ENCODE data around the gene ZRANB3. TPM values are rescaled to one million over a fixed set of nuclear protein-coding genes. Genes with fewer than 3 reads are reported as not detected.

Gene ZRANB3
- polyA plus RNA-seq (2012; ENCODE audit: insufficient read length, low read depth), result 2.5 TPM

DNA sequence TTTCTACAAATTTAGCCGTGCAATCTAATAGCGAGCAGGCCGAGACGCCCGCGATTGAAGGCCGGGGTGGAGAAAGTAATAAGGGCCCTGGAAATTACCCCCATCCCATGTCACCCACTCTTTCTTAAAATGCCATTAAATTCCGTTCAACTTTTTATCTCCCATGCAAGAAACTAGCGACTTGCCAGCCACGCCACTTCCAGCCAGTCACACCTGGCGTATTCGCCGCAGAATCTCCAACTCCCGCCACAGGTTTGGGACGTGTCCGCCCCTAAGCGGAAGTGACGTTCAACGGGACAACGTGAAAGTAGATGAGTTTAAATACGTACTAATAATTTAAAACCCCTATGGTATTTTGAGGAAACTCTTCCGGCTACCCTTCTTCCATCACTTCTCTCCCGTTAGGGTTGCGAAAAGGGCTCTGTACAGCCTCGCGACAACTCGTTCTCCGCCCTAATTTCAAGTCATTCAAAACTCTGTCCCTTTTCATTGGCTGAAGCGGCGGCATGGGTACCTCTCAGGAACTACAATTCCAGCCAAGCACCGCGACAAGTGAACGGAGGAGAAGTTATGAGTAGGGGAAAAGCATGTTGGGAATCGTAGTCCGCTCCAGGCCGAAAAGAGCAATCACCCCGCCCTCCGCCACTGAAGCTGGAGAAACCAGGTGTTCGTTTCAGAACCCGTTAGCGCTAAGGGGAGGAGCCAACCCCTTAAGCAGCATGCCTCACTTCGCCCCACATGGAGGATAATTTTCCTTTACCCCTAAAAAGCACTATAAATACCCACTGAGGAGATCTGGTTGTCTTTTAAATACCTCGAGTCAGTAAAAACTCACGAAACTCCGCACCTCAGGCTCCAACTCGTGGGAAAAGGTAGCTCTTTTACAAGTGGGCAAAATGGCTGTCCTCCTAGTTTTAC is at the start of gene ZRANB3:
Gene ZRANB3 (minus strand): TSS at position 906 of the 918 bp plus-strand sequence.
- TF ChIP-seq POLR2AphosphoS5 (IDR thresholded peaks at IDR 0.05; ENCODE audit: low read depth, low read length) (peak; percentile 63), SIN3A (IDR thresholded peaks at IDR 0.05; ENCODE audit: borderline replicate concordance, insufficient read depth, low read length) (peak; percentile 63; the same call in 1 of the 2 replicates), TAF1 (IDR thresholded peaks at IDR 0.05; ENCODE audit: borderline replicate concordance, insufficient read depth, low read length) (peak; percentile 9; the same call in 1 of the 2 replicates), FOXP2 (optimal IDR thresholded peaks at IDR 0.05; ENCODE audit: borderline replicate concordance, extremely low read depth, extremely low read length, insufficient read depth) (no peak)
- TF ChIP-seq, protein P1, sequence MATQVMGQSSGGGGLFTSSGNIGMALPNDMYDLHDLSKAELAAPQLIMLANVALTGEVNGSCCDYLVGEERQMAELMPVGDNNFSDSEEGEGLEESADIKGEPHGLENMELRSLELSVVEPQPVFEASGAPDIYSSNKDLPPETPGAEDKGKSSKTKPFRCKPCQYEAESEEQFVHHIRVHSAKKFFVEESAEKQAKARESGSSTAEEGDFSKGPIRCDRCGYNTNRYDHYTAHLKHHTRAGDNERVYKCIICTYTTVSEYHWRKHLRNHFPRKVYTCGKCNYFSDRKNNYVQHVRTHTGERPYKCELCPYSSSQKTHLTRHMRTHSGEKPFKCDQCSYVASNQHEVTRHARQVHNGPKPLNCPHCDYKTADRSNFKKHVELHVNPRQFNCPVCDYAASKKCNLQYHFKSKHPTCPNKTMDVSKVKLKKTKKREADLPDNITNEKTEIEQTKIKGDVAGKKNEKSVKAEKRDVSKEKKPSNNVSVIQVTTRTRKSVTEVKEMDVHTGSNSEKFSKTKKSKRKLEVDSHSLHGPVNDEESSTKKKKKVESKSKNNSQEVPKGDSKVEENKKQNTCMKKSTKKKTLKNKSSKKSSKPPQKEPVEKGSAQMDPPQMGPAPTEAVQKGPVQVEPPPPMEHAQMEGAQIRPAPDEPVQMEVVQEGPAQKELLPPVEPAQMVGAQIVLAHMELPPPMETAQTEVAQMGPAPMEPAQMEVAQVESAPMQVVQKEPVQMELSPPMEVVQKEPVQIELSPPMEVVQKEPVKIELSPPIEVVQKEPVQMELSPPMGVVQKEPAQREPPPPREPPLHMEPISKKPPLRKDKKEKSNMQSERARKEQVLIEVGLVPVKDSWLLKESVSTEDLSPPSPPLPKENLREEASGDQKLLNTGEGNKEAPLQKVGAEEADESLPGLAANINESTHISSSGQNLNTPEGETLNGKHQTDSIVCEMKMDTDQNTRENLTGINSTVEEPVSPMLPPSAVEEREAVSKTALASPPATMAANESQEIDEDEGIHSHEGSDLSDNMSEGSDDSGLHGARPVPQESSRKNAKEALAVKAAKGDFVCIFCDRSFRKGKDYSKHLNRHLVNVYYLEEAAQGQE (IDR thresholded peaks at IDR 0.05; ENCODE audit: insufficient read depth in 1 of 2, low read depth in 2 of 2, low read length in 2 of 2), result 0 out of 4 replicates have a peak, but pooled peaks of 1 of the 2 experiments have one; percentile 10

DNA sequence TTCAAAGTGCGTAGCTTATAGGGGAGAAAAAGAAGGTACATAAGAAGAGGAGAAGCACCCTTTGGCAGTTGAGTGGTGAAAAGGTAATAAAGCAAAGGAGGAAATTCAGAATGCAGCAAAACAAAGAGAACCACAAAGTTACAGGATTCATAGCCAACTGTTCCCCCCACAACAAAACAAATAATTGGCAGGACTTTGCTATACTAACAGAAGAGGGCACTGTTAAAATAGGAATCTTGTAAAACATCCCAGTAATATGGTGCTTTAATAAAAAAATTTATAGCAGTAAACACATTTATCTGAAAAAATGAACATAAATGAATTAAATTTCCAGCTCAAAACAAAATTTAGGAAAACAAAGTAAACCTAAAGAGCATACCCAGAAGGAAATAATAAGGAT is 42.6 kb upstream of the ZRANB3 start:
- TF ChIP-seq POLR2AphosphoS5 (IDR thresholded peaks at IDR 0.05; ENCODE audit: low read depth, low read length) (no peak), FOXP2 (optimal IDR thresholded peaks at IDR 0.05; ENCODE audit: borderline replicate concordance, extremely low read depth, extremely low read length, insufficient read depth) (no peak)

DNA sequence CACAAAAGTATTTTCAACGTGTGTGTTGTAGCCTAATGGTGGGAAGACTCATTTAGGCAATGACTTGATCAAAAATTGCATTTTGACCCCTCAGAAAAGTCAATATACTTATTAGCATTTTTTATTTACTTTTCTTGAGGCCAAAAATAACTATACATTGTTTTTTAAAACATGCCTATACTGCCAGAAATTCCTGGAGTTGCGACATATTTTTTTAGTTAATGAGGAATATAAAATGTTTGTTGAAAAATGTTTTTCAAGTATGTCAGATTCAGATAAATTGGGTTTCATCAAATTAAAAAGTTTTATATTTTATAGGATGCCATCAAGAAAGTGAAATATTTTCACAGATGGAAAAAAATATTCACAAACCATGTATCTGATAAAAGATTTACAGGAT is 39.9 kb upstream of the ZRANB3 start:
- TF ChIP-seq TAF1 (IDR thresholded peaks at IDR 0.05; ENCODE audit: borderline replicate concordance, insufficient read depth, low read length), result no peak
- TF ChIP-seq, protein P1 (IDR thresholded peaks at IDR 0.05; ENCODE audit: insufficient read depth in 1 of 2, low read depth in 2 of 2, low read length in 2 of 2), result no peak
- no peak for TF ChIP-seq FOXP2 (optimal IDR thresholded peaks at IDR 0.05; ENCODE audit: borderline replicate concordance, extremely low read depth, extremely low read length, insufficient read depth)
- TF ChIP-seq SIN3A (IDR thresholded peaks at IDR 0.05; ENCODE audit: borderline replicate concordance, insufficient read depth, low read length), result no peak
- no peak for TF ChIP-seq POLR2AphosphoS5 (IDR thresholded peaks at IDR 0.05; ENCODE audit: low read depth, low read length)

DNA sequence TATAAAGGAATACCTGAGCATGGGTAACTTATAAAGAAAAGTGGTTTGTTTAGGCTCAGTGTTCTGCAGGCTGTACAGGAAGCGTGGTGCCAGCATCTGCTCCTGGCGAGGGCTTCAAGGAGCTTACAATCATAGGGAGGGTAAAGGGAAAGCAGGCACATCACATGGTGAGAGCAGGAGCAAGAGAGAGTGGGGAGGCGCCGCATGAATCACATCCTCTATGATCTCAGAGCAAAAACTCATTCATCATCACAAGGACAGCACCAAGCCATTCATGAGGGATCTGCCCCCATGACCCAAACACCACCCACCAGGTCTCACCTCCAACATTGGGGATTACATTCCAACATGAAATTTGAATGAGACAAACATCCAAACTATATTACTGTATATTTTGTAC is 32.8 kb upstream of the ZRANB3 start:
- no peak for TF ChIP-seq TAF1 (IDR thresholded peaks at IDR 0.05; ENCODE audit: borderline replicate concordance, insufficient read depth, low read length)
- TF ChIP-seq, protein P1 (IDR thresholded peaks at IDR 0.05; ENCODE audit: insufficient read depth in 1 of 2, low read depth in 2 of 2, low read length in 2 of 2), result no peak
- no peak for TF ChIP-seq FOXP2 (optimal IDR thresholded peaks at IDR 0.05; ENCODE audit: borderline replicate concordance, extremely low read depth, extremely low read length, insufficient read depth)
- no peak for TF ChIP-seq POLR2AphosphoS5 (IDR thresholded peaks at IDR 0.05; ENCODE audit: low read depth, low read length)
- TF ChIP-seq SIN3A (IDR thresholded peaks at IDR 0.05; ENCODE audit: borderline replicate concordance, insufficient read depth, low read length), result no peak

DNA sequence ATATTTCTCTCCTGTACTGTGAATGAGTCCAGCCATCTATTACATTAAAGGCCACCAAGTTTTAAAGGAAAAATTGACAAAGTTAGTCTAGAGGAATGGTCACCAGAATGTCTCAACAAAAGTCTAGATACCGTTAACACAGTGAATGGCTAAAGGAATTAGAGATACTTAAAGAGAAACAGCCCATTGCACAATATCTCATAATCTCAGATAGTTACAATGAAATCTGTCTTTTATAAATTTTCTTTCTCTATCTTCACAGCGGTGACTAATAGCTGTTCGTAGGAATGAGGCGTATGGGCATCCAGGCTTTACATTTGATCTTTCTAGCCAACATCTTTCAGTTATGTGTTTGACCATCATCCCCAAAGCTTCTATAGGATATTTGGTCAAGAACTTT is 30.9 kb upstream of the ZRANB3 start:
- TF ChIP-seq TAF1 (IDR thresholded peaks at IDR 0.05; ENCODE audit: borderline replicate concordance, insufficient read depth, low read length) (no peak), POLR2AphosphoS5 (IDR thresholded peaks at IDR 0.05; ENCODE audit: low read depth, low read length) (no peak), SIN3A (IDR thresholded peaks at IDR 0.05; ENCODE audit: borderline replicate concordance, insufficient read depth, low read length) (no peak)
- TF ChIP-seq, protein P1 (IDR thresholded peaks at IDR 0.05; ENCODE audit: insufficient read depth in 1 of 2, low read depth in 2 of 2, low read length in 2 of 2), result no peak

Data from PFSK-1 (cell line).